ENCODE data around the gene AP4E1.

The AP4E1 gene

DNA sequence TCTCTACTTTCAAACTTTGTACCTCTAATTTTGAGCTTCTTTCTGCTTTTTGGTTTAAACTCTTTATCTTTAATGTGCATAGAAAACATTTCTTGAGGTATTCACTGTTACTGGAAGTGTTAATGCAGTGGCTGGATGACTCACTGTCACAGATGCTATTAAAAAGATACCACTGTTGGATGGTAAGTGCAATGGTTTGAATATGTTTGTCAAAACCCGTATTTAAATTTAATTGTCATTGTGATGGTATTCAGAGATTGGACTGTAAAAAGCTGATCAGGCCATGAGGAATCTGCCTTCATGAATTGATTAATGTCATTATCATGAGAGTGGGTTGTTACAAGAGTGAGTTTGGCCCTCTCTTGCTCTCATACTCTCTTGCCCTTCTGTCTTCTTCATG, 70.6 kb downstream of the AP4E1 start:
- TF ChIP-seq, protein P1, sequence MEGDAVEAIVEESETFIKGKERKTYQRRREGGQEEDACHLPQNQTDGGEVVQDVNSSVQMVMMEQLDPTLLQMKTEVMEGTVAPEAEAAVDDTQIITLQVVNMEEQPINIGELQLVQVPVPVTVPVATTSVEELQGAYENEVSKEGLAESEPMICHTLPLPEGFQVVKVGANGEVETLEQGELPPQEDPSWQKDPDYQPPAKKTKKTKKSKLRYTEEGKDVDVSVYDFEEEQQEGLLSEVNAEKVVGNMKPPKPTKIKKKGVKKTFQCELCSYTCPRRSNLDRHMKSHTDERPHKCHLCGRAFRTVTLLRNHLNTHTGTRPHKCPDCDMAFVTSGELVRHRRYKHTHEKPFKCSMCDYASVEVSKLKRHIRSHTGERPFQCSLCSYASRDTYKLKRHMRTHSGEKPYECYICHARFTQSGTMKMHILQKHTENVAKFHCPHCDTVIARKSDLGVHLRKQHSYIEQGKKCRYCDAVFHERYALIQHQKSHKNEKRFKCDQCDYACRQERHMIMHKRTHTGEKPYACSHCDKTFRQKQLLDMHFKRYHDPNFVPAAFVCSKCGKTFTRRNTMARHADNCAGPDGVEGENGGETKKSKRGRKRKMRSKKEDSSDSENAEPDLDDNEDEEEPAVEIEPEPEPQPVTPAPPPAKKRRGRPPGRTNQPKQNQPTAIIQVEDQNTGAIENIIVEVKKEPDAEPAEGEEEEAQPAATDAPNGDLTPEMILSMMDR (IDR thresholded peaks at IDR 0.05; ENCODE audit: low read length, missing control alignments), result no peak
- peak; percentile 10 for DNase-seq (ENCODE audit: low read depth)

DNA sequence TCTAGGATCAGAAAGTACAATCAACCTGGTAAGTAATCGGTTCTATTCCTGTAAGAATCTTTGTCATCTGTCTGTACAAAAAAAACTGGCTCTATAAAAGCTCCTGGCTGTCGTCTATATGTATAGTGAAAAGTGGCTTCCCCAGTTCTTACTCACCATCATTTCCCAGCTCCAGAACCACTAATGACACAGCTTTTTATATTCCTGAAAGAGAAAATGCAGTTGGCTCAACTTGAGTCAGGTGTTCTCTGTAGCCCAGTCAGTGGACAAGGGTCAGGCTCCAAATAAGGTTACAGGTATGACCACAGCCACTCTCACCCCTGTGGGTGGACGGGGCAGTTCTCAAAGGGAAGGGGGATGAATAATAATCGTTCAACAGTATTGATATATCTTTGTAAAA, 85.1 kb downstream of the AP4E1 start:
- DNase-seq (ENCODE audit: low read depth), result no peak
- TF ChIP-seq, protein P1 (IDR thresholded peaks at IDR 0.05; ENCODE audit: low read length, missing control alignments), result no peak
- H3K4me3 ChIP-seq (replicated peaks; ENCODE audit: low read depth, low read length), result no peak overlapping the region

More for the DNA sequence above, 70.6 kb downstream of the AP4E1 start:
- H3K4me3 ChIP-seq (replicated peaks; ENCODE audit: low read depth, low read length), result no peak overlapping the region

DNA sequence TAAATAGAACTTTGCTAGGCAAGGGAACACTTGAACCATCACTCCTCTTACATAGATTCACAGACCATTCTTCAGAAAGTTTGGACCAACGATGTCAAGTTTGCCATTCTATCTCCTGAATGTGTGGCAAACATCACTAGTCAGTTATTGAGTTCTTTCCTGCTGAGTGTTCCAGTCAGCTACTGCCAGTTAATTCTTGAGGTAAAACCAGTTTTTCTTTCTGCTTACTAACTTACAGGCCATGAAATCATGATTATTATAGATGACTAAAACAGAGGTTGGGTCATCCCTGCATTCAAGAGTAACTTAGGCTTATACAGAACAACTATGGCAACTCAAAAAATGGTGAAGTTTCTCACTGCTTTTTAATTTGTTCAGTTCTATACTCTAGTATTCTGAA, 88.2 kb downstream of the AP4E1 start:
- DNase-seq (ENCODE audit: low read depth), result peak; percentile 18
- H3K4me3 ChIP-seq (replicated peaks; ENCODE audit: low read depth, low read length), result no peak overlapping the region
- TF ChIP-seq, protein P1 (IDR thresholded peaks at IDR 0.05; ENCODE audit: low read length, missing control alignments), result no peak

DNA sequence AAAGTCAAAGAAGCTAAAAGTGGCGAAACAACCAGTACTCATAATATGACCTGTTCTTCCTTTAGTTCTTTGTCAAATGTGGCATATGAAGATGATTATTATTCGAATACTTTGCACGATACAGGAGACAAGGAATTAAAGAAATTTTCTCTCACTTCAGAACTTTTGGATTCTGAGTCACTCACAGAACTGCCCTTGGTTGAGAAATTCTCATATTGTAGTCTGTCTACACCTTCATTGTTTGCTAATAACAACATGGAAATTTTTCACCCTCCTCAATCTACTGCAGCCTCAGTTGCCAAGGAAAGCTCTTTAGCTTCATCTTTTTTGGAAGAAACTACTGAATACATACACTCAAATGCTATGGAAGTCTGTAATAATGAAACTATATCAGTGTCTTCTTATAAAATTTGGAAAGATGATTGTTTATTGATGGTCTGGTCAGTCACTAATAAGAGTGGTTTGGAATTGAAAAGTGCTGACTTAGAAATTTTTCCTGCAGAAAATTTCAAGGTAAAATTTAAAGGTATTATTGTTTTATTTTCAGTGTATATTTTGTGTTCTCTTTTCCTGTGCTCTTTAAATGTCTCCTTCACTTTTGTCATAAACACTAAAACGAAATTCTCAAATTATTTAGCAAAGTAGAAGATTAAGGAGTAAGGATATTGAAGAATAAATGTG, 89.0 kb downstream of the AP4E1 start:
- TF ChIP-seq, protein P1 (IDR thresholded peaks at IDR 0.05; ENCODE audit: low read length, missing control alignments), result no peak
- no peak for DNase-seq (ENCODE audit: low read depth)
- no peak overlapping the region for H3K4me3 ChIP-seq (replicated peaks; ENCODE audit: low read depth, low read length)

DNA sequence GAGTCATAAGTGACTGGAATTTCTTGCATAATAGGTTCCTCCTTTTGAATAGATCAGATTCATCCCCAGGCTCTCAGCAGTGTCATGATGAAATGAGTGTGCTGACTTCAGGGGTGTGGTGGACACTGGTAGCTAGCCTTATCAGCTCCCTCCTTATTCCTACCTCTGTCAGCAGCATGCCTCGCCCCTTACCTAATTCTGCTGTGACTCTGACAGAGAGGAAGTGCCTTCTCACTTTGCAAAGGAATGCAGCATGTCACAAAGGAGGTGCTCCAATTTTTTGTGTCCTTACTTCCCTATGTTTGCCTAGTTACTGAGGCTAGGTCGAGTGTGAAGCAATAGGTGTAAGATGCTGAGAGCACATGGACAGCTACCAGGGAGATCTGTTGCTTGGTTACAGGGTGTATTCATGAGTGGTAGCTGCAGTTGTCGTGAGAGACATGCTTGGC, 95.6 kb downstream of the AP4E1 start:
- TF ChIP-seq, protein P1 (IDR thresholded peaks at IDR 0.05; ENCODE audit: low read length, missing control alignments), result no peak
- peak; percentile 70 for DNase-seq (ENCODE audit: low read depth)
- H3K4me3 ChIP-seq (replicated peaks; ENCODE audit: low read depth, low read length), result no peak overlapping the region

DNA sequence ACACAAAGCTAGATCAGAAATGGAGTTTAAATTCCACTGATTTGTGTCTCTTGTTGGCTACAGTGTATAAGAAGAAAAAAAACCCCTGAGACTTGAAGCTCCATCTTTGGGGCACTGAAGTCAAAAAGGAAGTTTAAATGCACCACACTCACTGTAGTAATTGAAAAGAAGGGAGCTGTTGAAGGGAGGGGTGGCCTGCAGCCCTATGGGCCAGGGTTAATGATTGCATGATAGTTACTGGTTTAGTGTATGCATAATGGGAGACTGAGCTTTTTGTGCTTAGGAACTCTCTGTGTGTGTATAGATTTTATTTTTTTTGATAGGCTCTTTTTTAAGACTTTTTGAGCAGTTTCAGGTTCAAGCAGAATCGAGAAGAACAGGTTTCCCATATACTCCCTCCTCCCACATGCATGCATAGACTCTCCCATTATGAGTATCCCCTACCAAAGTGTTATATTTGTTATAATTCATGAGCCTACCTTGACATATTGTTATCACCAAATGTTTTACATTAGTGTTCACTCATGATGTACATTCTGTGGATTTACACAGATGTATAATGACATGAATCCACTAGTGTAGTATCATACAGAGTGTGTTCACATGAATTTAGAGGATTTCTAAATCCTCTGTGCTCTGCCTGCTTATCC, 98.0 kb downstream of the AP4E1 start:
- no peak overlapping the region for H3K4me3 ChIP-seq (replicated peaks; ENCODE audit: low read depth, low read length)
- DNase-seq (ENCODE audit: low read depth), result no peak
- TF ChIP-seq, protein P1 (IDR thresholded peaks at IDR 0.05; ENCODE audit: low read length, missing control alignments), result no peak

All from fibroblast of pulmonary artery (primary cell).